ENCODE data around the gene CACNA2D1. TPM values are rescaled to one million over a fixed set of nuclear protein-coding genes. Genes with fewer than 3 reads are reported as not detected.

The CACNA2D1 gene
- total RNA-seq, 2 experiments from 2014 or later = not detected

- ChIA-PET POLR2A (no interaction called here), CTCF (no interaction called here)
- Mint-ChIP-seq H3K27ac (no peak overlapping the region), H3K36me3 (ENCODE audit: low read depth) (no peaks in the 10 kb centered on the region), H3K27me3 (no peaks in the 10 kb centered on the region), H3K9me3 (no peaks in the 10 kb centered on the region), H3K4me3 (no peak overlapping the region), H3K4me1 (ENCODE audit: low read depth) (no peaks in the 10 kb centered on the region)
- TF ChIP-seq CTCF (IDR thresholded peaks at IDR 0.05) = no peak
- intact Hi-C loops (cut with micrococcal nuclease) = no loop called here
- DNase-seq = no peak
- no peak for ATAC-seq
These were observed 84.7 kb downstream of the CACNA2D1 start for GRCh38 chr7:82358923-82359322.

- no peak for ATAC-seq
- intact Hi-C loops (cut with micrococcal nuclease) = no loop called here
- Mint-ChIP-seq H3K4me1 (ENCODE audit: low read depth) (no peaks in the 10 kb centered on the region), H3K36me3 (ENCODE audit: low read depth) (no peaks in the 10 kb centered on the region), H3K27ac (no peak overlapping the region), H3K27me3 (no peaks in the 10 kb centered on the region), H3K9me3 (no peaks in the 10 kb centered on the region), H3K4me3 (no peak overlapping the region)
- no peak for TF ChIP-seq CTCF (IDR thresholded peaks at IDR 0.05)
- CTCF ChIA-PET = no interaction called here
- POLR2A ChIA-PET = no interaction called here
- no peak for DNase-seq
These were observed 85.5 kb downstream of the CACNA2D1 start for GRCh38 chr7:82358009-82358578.

GRCh38 chr7:82348251-82348650 lies 95.3 kb downstream of the CACNA2D1 start:
- no peak overlapping the region for H3K27ac Mint-ChIP-seq
- no peaks in the 10 kb centered on the region for H3K36me3 Mint-ChIP-seq (ENCODE audit: low read depth)
- TF ChIP-seq CTCF (IDR thresholded peaks at IDR 0.05) = no peak
- H3K27me3 Mint-ChIP-seq = no peaks in the 10 kb centered on the region
- DNase-seq (no peak), ATAC-seq (no peak)
- POLR2A ChIA-PET = no interaction called here
- no peak overlapping the region for H3K4me3 Mint-ChIP-seq
- CTCF ChIA-PET = no interaction called here
- peaks cover 1% of the 10 kb centered on the region for H3K9me3 Mint-ChIP-seq
- H3K4me1 Mint-ChIP-seq (ENCODE audit: low read depth) = no peaks in the 10 kb centered on the region
- intact Hi-C loops (cut with micrococcal nuclease) = no loop called here

GRCh38 chr7:82347808-82348207 lies 95.8 kb downstream of the CACNA2D1 start:
- DNase-seq (no peak), ATAC-seq (no peak)
- Mint-ChIP-seq H3K9me3 (peaks cover 1% of the 10 kb centered on the region), H3K27ac (no peak overlapping the region), H3K4me1 (ENCODE audit: low read depth) (no peaks in the 10 kb centered on the region), H3K4me3 (no peak overlapping the region), H3K27me3 (no peaks in the 10 kb centered on the region), H3K36me3 (ENCODE audit: low read depth) (no peaks in the 10 kb centered on the region)
- intact Hi-C loops (cut with micrococcal nuclease) = no loop called here
- CTCF ChIA-PET = no interaction called here
- POLR2A ChIA-PET = no interaction called here
- no peak for TF ChIP-seq CTCF (IDR thresholded peaks at IDR 0.05)

GRCh38 chr7:82345886-82346285 lies 97.7 kb downstream of the CACNA2D1 start:
- Mint-ChIP-seq H3K36me3 (ENCODE audit: low read depth) (no peaks in the 10 kb centered on the region), H3K27ac (no peak overlapping the region), H3K9me3 (peaks cover 1% of the 10 kb centered on the region), H3K4me1 (ENCODE audit: low read depth) (no peaks in the 10 kb centered on the region), H3K27me3 (no peaks in the 10 kb centered on the region), H3K4me3 (no peak overlapping the region)
- ChIA-PET CTCF (no interaction called here), POLR2A (interaction anchor here (0.6 kb wide), 1 partner anchor 22 kb away, joined by 4 read pairs; no protein-coding TSS in a partner anchor)
- no peak for TF ChIP-seq CTCF (IDR thresholded peaks at IDR 0.05)
- no peak for DNase-seq
- intact Hi-C loops (cut with micrococcal nuclease) = no loop called here
- ATAC-seq = no peak
